Peyer's patch (tissue), 4 donors: Measurements from ENCODE around the gene SPAG9.

Experiments
- CTCF ChIP-seq, 6 experiments: fragments of 450-650 bp in 4 of 6; fragments of 200-600 bp in 2 of 6; sonication (generic) in 1 of 6; IDR thresholded peaks; one replicate each; pipeline ENCODE4 v1.5.1; 2017 to 2019; ENCODE audit warnings: antibody characterized with exemption in 6 of 6, mild to moderate bottlenecking in 3 of 6, moderate library complexity in 1 of 6
- POLR2A ChIP-seq, 2 donors: fragments of 450-650 bp; IDR thresholded peaks; one replicate each; pipeline ENCODE4 v1.5.1; 2017; ENCODE audit warnings: antibody characterized with exemption in 2 of 2, mild to moderate bottlenecking in 2 of 2, moderate library complexity in 2 of 2

GRCh38 chr17:50961282-50962220 is 159.1 kb downstream of the SPAG9 start:
- no peak for TF ChIP-seq CTCF (IDR thresholded peaks at IDR 0.05)
- TF ChIP-seq POLR2A (IDR thresholded peaks at IDR 0.05), result no peak
